IPS-18c (cell line): ENCODE results near the gene PCSK1.
"Not testable (repeated sequence)": the region's sequence is repeated elsewhere in the genome, so short reads cannot be mapped to it uniquely, and the experiment has no call there.

Source experiments
- H3K4me3 ChIP-seq: 2 replicates; pipeline ENCODE4 v1.7.0; 2013; ENCODE audit warnings: low read depth, mild to moderate bottlenecking, low read length, moderate library complexity; ENCODE audit not compliant: insufficient read depth
- H3K9me3 ChIP-seq: one replicate; pipeline ENCODE4 v1.6.1; 2013; ENCODE audit warnings: mild to moderate bottlenecking, low read length, moderate library complexity; ENCODE audit not compliant: control insufficient read depth, insufficient read depth

PCSK1 gene

GRCh38 chr5:96387616-96388015 is 45.4 kb downstream of the PCSK1 start:
- H3K9me3 ChIP-seq: no peaks in the 10 kb centered on the region
- no peak overlapping the region for H3K4me3 ChIP-seq

GRCh38 chr5:96385538-96385937 is 47.5 kb downstream of the PCSK1 start:
- no peak overlapping the region for H3K4me3 ChIP-seq
- H3K9me3 ChIP-seq: no peaks in the 10 kb centered on the region

GRCh38 chr5:96384353-96384752 is 48.7 kb downstream of the PCSK1 start:
- Histone ChIP-seq H3K4me3 (no peak overlapping the region), H3K9me3 (no peaks in the 10 kb centered on the region)

- Histone ChIP-seq H3K9me3 (no peaks in the 10 kb centered on the region), H3K4me3 (no peak overlapping the region)
Observed at GRCh38 chr5:96381526-96381925, 51.5 kb downstream of the PCSK1 start.

GRCh38 chr5:96379896-96380295 is 53.2 kb downstream of the PCSK1 start:
- Histone ChIP-seq H3K9me3 (no peaks in the 10 kb centered on the region), H3K4me3 (no peak overlapping the region)

GRCh38 chr5:96377597-96377996 is 55.5 kb downstream of the PCSK1 start:
- H3K4me3 ChIP-seq: no peak overlapping the region
- H3K9me3 ChIP-seq: no peaks in the 10 kb centered on the region

GRCh38 chr5:96377167-96377566 is 55.9 kb downstream of the PCSK1 start:
- H3K9me3 ChIP-seq: no peaks in the 10 kb centered on the region
- H3K4me3 ChIP-seq: no peak overlapping the region

- Histone ChIP-seq H3K9me3 (no peaks in the 10 kb centered on the region), H3K4me3 (no peak overlapping the region)
Observed at GRCh38 chr5:96374653-96375052, 58.4 kb downstream of the PCSK1 start.

GRCh38 chr5:96373381-96373733 is 59.7 kb downstream of the PCSK1 start:
- no peaks in the 10 kb centered on the region for H3K9me3 ChIP-seq
- no peak overlapping the region for H3K4me3 ChIP-seq

GRCh38 chr5:96372726-96373380 is 60.2 kb downstream of the PCSK1 start:
- Histone ChIP-seq H3K4me3 (no peak overlapping the region), H3K9me3 (peaks cover 2% of the 10 kb centered on the region)

GRCh38 chr5:96370976-96371375 is 62.1 kb downstream of the PCSK1 start:
- Histone ChIP-seq H3K9me3 (peaks cover 5% of the 10 kb centered on the region), H3K4me3 (no peak overlapping the region)

- H3K9me3 ChIP-seq, H3K4me3 ChIP-seq: not testable (repeated sequence)
Observed at GRCh38 chr5:96367337-96367736, 65.7 kb downstream of the PCSK1 start.

- no peaks in the 10 kb centered on the region for H3K9me3 ChIP-seq
Observed at GRCh38 chr5:96354237-96354636, 78.8 kb downstream of the PCSK1 start.

GRCh38 chr5:96353220-96353619 is 79.8 kb downstream of the PCSK1 start:
- Histone ChIP-seq H3K4me3 (no peak overlapping the region), H3K9me3 (no peaks in the 10 kb centered on the region)

More at GRCh38 chr5:96354237-96354636, 78.8 kb downstream of the PCSK1 start:
- H3K4me3 ChIP-seq: no peak overlapping the region

- H3K4me3 ChIP-seq: no peak overlapping the region
- H3K9me3 ChIP-seq: no peaks in the 10 kb centered on the region
Observed at GRCh38 chr5:96350678-96351077, 82.4 kb downstream of the PCSK1 start.

- Histone ChIP-seq H3K9me3 (no peaks in the 10 kb centered on the region), H3K4me3 (no peak overlapping the region)
Observed at GRCh38 chr5:96348536-96348935, 84.5 kb downstream of the PCSK1 start.

GRCh38 chr5:96347502-96348292 is 85.4 kb downstream of the PCSK1 start:
- no peaks in the 10 kb centered on the region for H3K9me3 ChIP-seq
- H3K4me3 ChIP-seq: no peak overlapping the region

- H3K4me3 ChIP-seq: no peak overlapping the region
Observed at GRCh38 chr5:96344678-96345577, 88.1 kb downstream of the PCSK1 start.

More at GRCh38 chr5:96344678-96345577, 88.1 kb downstream of the PCSK1 start:
- H3K9me3 ChIP-seq: no peaks in the 10 kb centered on the region
